Activated B cell treated with CpG ODN at 0.5 μM for 24 hours (primary cell): Measurements from ENCODE around the gene RAD54L. TPM values are rescaled to one million over a fixed set of nuclear protein-coding genes. Genes with fewer than 3 reads are reported as not detected.

Experiments
- ATAC-seq: fragments of 200-7000 bp; cut with Tn5 transposase; one replicate; pipeline ENCODE4 v1.10.0; 2021; ENCODE audit warnings: low read depth, mild to moderate bottlenecking, moderate library complexity
- CTCF ChIA-PET: fragments of 350-600 bp; sonication (Branson Sonifier 250); formaldehyde crosslinking; loops from one replicate; lab custom pipeline; 2021; ENCODE audit warnings: antibody characterized with exemption; lab: Charles Lee
- POLR2A ChIA-PET: fragments of 350-600 bp; sonication (Branson Sonifier 250); formaldehyde crosslinking; loops from one replicate; lab custom pipeline; 2021; ENCODE audit warnings: antibody characterized with exemption; lab: Charles Lee
- DNase-seq: peaks from one replicate; pipeline ENCODE4 v3.0.0; 2022
- H3K27ac Mint-ChIP-seq: one replicate; pipeline ENCODE4 v1.8.0; 2020; ENCODE audit warnings: mixed read lengths
- H3K27me3 Mint-ChIP-seq: one replicate; pipeline ENCODE4 v1.8.0; 2021; ENCODE audit warnings: mixed read lengths
- H3K36me3 Mint-ChIP-seq: one replicate; pipeline ENCODE4 v1.8.0; 2021; ENCODE audit warnings: low read depth, mixed read lengths
- H3K4me1 Mint-ChIP-seq: one replicate; pipeline ENCODE4 v1.8.0; 2021; ENCODE audit warnings: mixed read lengths
- H3K4me3 Mint-ChIP-seq: one replicate; pipeline ENCODE4 v1.8.0; 2020; ENCODE audit warnings: mild to moderate bottlenecking, mixed read lengths
- H3K9me3 Mint-ChIP-seq: one replicate; pipeline ENCODE4 v1.8.0; 2020; ENCODE audit warnings: mixed read lengths
- intact Hi-C: fragments of 100-400 bp; cut with micrococcal nuclease; formaldehyde crosslinking; loops from one replicate; pipeline ENCODE4 v1.15.1; 2024
- total RNA-seq: library from RNA; stranded (reverse); gene quantifications from 2 replicates; pipeline ENCODE4 v1.2.3, GENCODE V29; 2022
- TF ChIP-seq, protein P1 (sequence below): fragments of 200-600 bp; IDR thresholded peaks from one replicate; pipeline ENCODE4 v1.8.0; 2022; ENCODE audit warnings: antibody characterized with exemption, mild to moderate bottlenecking

Gene RAD54L
- total RNA-seq, 1 donor from 2014 or later: 2.9 TPM

DNA sequence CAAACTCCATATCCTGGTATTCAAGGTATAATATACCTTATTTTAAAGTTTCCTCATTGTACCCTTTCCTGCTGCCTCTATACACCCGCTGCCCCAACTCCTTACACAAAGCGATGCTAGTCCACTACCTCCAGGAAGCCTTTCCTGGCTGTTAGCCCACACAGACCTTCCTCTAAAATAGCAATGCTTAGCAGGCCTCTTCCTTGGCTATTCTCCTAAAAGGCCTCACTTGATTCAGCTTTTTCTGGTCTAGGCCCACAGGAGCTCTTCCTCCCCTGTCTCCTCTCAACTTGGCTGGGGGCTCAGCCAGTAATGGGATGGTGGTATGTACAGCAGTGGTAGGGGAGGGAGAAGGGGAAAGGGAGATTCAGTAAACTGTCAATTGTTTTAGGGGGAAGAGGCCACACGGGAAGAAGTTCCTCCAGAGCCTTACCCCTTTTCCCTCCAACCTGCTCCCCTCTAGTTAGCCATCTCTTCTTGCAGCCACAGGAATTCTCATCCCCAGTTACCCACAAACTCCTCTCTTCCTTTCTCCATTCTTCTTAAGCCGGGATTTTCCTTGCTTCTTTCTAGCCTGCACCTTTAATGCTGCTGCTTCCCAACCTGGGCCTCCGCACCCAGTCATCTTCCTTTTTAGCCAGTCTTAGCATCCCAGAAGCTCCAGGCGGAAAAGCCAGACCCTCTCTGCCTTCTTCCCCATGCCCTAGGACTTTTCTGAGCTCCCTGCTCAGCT is 53.3 kb downstream of the RAD54L start:
- no peaks in the 10 kb centered on the region for H3K27me3 Mint-ChIP-seq
- peaks cover 41% of the 10 kb centered on the region for H3K4me1 Mint-ChIP-seq
- H3K4me3 Mint-ChIP-seq: peak overlapping the region; percentile 99
- H3K36me3 Mint-ChIP-seq: peaks cover 37% of the 10 kb centered on the region
- ATAC-seq (no peak), DNase-seq (no peak)
- CTCF ChIA-PET: interaction anchor here (9.9 kb wide), 1 partner anchor 47 kb away, joined by 62 read pairs; no protein-coding TSS in a partner anchor
- H3K27ac Mint-ChIP-seq: no peak overlapping the region
- TF ChIP-seq, protein P1, sequence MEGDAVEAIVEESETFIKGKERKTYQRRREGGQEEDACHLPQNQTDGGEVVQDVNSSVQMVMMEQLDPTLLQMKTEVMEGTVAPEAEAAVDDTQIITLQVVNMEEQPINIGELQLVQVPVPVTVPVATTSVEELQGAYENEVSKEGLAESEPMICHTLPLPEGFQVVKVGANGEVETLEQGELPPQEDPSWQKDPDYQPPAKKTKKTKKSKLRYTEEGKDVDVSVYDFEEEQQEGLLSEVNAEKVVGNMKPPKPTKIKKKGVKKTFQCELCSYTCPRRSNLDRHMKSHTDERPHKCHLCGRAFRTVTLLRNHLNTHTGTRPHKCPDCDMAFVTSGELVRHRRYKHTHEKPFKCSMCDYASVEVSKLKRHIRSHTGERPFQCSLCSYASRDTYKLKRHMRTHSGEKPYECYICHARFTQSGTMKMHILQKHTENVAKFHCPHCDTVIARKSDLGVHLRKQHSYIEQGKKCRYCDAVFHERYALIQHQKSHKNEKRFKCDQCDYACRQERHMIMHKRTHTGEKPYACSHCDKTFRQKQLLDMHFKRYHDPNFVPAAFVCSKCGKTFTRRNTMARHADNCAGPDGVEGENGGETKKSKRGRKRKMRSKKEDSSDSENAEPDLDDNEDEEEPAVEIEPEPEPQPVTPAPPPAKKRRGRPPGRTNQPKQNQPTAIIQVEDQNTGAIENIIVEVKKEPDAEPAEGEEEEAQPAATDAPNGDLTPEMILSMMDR: no peak
- intact Hi-C loops: loop anchor here (5.0 to 10.0 kb wide), 2 partner anchors 314 to 416 kb away; partner anchors contain the start of genes EFCAB14 and MOB3C
- H3K9me3 Mint-ChIP-seq: no peaks in the 10 kb centered on the region
- POLR2A ChIA-PET: no interaction called here

DNA sequence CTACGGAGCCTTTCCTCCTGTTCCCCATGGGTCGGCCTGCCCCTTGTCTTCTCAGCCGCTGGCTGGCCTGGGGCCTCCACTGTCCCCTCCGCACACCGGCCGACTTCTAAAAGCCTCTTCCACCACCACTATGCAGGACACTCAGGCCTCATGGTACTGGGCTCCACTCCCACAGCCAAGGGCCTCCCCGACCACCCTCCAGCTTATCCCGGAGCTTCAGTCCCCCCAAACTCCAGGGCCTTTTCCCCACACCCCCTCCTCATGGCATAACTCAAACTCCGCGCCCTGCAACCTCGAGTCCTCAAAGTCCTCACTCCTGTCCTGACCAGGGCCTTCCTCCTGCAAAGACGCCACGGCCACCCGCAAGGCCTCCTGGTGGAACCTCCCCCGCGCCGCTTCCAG is 53.8 kb downstream of the RAD54L start:
- DNase-seq (no peak), ATAC-seq (no peak)
- intact Hi-C loops: loop anchor here (5.0 to 10.0 kb wide), 2 partner anchors 313 to 416 kb away; partner anchors contain the start of genes EFCAB14 and MOB3C
- POLR2A ChIA-PET: no interaction called here
- Mint-ChIP-seq H3K27ac (peak overlapping the region; percentile 30), H3K4me3 (peak overlapping the region; percentile 99), H3K27me3 (no peaks in the 10 kb centered on the region), H3K4me1 (peaks cover 46% of the 10 kb centered on the region), H3K9me3 (no peaks in the 10 kb centered on the region), H3K36me3 (peaks cover 37% of the 10 kb centered on the region)
- CTCF ChIA-PET: interaction anchor here (9.9 kb wide), 1 partner anchor 46 kb away, joined by 62 read pairs; no protein-coding TSS in a partner anchor
- TF ChIP-seq, protein P1: no peak

DNA sequence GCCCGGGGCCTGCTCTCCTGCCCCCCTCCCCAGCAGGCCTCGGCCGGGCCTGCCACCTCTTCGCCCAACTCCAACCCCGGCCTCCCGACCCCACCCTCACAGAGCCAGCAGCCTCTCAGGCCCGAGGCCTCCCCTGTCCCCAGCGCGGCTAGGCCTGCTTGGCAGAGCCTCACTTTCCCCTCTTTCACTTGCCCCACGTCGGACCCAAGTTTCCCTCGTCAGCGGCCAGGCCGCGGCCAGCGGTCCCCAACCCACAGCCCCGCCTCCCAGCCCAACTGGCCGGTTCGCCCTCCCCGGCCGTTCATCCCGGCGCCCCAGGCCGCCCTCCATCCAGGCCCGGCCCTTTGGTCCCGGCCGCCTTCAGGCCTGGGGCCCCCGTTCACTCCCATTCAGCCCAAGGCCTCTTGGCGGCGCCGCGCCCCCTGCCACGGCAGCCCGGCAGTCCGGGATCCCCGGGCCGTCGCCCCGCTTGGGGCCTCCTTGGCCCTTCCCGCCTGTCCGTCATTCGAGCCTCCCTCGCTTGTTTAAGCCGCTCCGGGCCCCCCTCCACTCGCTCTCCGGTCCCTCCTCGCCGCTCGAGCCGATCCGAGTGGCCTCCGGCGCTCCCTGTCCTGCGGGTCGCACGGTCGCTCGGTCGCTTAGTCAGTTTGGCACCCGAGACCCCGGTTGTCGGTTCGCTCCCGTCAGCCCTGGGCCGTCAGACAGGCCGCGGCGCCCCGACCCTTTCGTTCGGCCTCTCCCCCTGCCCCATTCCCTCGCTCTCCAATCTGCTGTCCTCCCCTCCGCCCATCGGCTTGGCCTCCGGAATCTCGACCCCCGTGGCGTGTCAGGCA is 54.5 kb downstream of the RAD54L start:
- DNase-seq (peak; percentile 65), ATAC-seq (peak; percentile 32)
- no peaks in the 10 kb centered on the region for H3K27me3 Mint-ChIP-seq
- POLR2A ChIA-PET: interaction anchor here (1.5 to 3.1 kb wide), 4 partner anchors 26 to 55 kb away, joined by 6 to 66 read pairs (median 28); partner anchors contain the start of genes NSUN4 and RAD54L
- peaks cover 30% of the 10 kb centered on the region for H3K36me3 Mint-ChIP-seq
- peaks cover 52% of the 10 kb centered on the region for H3K4me1 Mint-ChIP-seq
- peak overlapping the region; percentile 99 for H3K4me3 Mint-ChIP-seq
- intact Hi-C loops: loop anchor here (1.0 to 10.0 kb wide), 4 partner anchors 31 to 415 kb away; partner anchors contain the start of genes EFCAB14 and MOB3C
- peak overlapping the region; percentile 97 for H3K27ac Mint-ChIP-seq
- H3K9me3 Mint-ChIP-seq: no peaks in the 10 kb centered on the region
- TF ChIP-seq, protein P1: no peak
- CTCF ChIA-PET: interaction anchor here (1.2 to 9.9 kb wide), 5 partner anchors 31 to 57 kb away, joined by 4 to 62 read pairs (median 11); partner anchors contain the start of genes NSUN4 and RAD54L

DNA sequence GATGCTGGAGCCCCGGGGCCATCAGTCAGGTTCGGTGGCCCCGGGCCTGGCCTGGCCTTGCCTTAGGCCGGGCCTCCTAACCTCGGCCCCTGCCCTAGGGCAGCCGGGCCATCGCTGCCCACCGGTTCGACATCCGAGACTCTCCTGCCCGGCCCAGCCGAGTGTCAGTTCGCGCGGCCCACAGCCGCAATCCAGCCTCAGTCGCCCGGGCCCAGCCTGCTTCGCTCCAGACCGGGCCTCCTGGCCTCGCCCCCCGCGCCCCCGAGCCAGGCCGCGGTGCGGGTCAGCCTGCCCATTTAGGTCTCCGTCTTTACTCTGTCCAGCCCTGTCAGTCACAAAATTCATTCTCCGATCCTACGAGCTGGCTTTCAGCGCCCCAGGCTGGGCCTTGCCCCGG is 55.1 kb downstream of the RAD54L start:
- Mint-ChIP-seq H3K9me3 (no peaks in the 10 kb centered on the region), H3K4me3 (peak overlapping the region; percentile 99), H3K4me1 (peaks cover 58% of the 10 kb centered on the region), H3K36me3 (peaks cover 28% of the 10 kb centered on the region), H3K27me3 (no peaks in the 10 kb centered on the region), H3K27ac (peak overlapping the region; percentile 97)
- peak; percentile 4 for ATAC-seq
- ChIA-PET POLR2A (interaction anchor here (0.7 to 3.1 kb wide), 13 partner anchors 12 to 1581 kb away, joined by 3 to 66 read pairs (median 6); partner anchors contain the start of genes ATPAF1, NSUN4 and RAD54L), CTCF (interaction anchor here (1.2 to 9.9 kb wide), 5 partner anchors 31 to 58 kb away, joined by 4 to 62 read pairs (median 11); partner anchors contain the start of genes NSUN4 and RAD54L)
- DNase-seq: no peak
- intact Hi-C loops: loop anchor here (1.0 to 10.0 kb wide), 7 partner anchors 30 to 415 kb away; partner anchors contain the start of genes EFCAB14, MOB3C, NSUN4 and RAD54L
- TF ChIP-seq, protein P1: no peak
